ENCODE data around the gene SPATA25. TPM values are rescaled to one million over a fixed set of nuclear protein-coding genes. Genes with fewer than 3 reads are reported as not detected.

Gene SPATA25
- total RNA-seq, 1 donor from 2014 or later = 0.29 TPM

GRCh38 chr20:45872626-45873025 lies 14.8 kb downstream of the SPATA25 start:
- DNase-seq (ENCODE audit: extremely low read depth, low read depth, low spot score) = no peak

GRCh38 chr20:45867819-45868176 lies 19.6 kb downstream of the SPATA25 start:
- no peak for DNase-seq (ENCODE audit: extremely low read depth, low read depth, low spot score)

- no peak for DNase-seq (ENCODE audit: extremely low read depth, low read depth, low spot score)
These were observed 20.1 kb downstream of the SPATA25 start for GRCh38 chr20:45867136-45867818.

GRCh38 chr20:45866454-45866853 lies 21.0 kb downstream of the SPATA25 start:
- DNase-seq (ENCODE audit: extremely low read depth, low read depth, low spot score) = no peak

- no peak for DNase-seq (ENCODE audit: extremely low read depth, low read depth, low spot score)
These were observed 23.6 kb downstream of the SPATA25 start for GRCh38 chr20:45863543-45864470.

GRCh38 chr20:45861221-45862075 lies 26.0 kb downstream of the SPATA25 start:
- DNase-seq (ENCODE audit: extremely low read depth, low read depth, low spot score) = no peak

- no peak for DNase-seq (ENCODE audit: extremely low read depth, low read depth, low spot score)
These were observed 26.7 kb downstream of the SPATA25 start for GRCh38 chr20:45860560-45861220.

GRCh38 chr20:45859916-45860315 lies 27.5 kb downstream of the SPATA25 start:
- DNase-seq (ENCODE audit: extremely low read depth, low read depth, low spot score) = no peak

- no peak for DNase-seq (ENCODE audit: extremely low read depth, low read depth, low spot score)
These were observed 29.6 kb downstream of the SPATA25 start for GRCh38 chr20:45857882-45858216.

- peak; percentile 100 for DNase-seq (ENCODE audit: extremely low read depth, low read depth, low spot score)
These were observed 30.1 kb downstream of the SPATA25 start, which contains the start of the genes ACOT8 and ZSWIM3 for GRCh38 chr20:45857114-45857881. Gene ACOT8 (minus strand): TSS chr20:45857392. CDS start chr20:45857315, 77 bp downstream. Gene ZSWIM3 (plus strand): TSS chr20:45857614. CDS start chr20:45857826, 212 bp downstream.

GRCh38 chr20:45853484-45853883 lies 33.9 kb downstream of the SPATA25 start:
- DNase-seq (ENCODE audit: extremely low read depth, low read depth, low spot score) = no peak

GRCh38 chr20:45852326-45852725 lies 35.1 kb downstream of the SPATA25 start:
- no peak for DNase-seq (ENCODE audit: extremely low read depth, low read depth, low spot score)

- DNase-seq (ENCODE audit: extremely low read depth, low read depth, low spot score) = no peak
These were observed 35.9 kb downstream of the SPATA25 start for GRCh38 chr20:45851501-45851900.

- DNase-seq (ENCODE audit: extremely low read depth, low read depth, low spot score) = no peak
These were observed 36.5 kb downstream of the SPATA25 start for GRCh38 chr20:45850926-45851325.

GRCh38 chr20:45850238-45850637 lies 37.2 kb downstream of the SPATA25 start:
- DNase-seq (ENCODE audit: extremely low read depth, low read depth, low spot score) = no peak

GRCh38 chr20:45848969-45849582 lies 38.3 kb downstream of the SPATA25 start:
- DNase-seq (ENCODE audit: extremely low read depth, low read depth, low spot score) = no peak

GRCh38 chr20:45848421-45848820 lies 39.0 kb downstream of the SPATA25 start:
- DNase-seq (ENCODE audit: extremely low read depth, low read depth, low spot score) = no peak

GRCh38 chr20:45845452-45845851 lies 42.0 kb downstream of the SPATA25 start:
- no peak for DNase-seq (ENCODE audit: extremely low read depth, low read depth, low spot score)

- DNase-seq (ENCODE audit: extremely low read depth, low read depth, low spot score) = no peak
These were observed 43.9 kb downstream of the SPATA25 start for GRCh38 chr20:45843506-45843905.
